Embryonic facial prominence (tissue), 1 donor: ENCODE data around the gene TSHR.
"Not testable (repeated sequence)": the region's sequence is repeated elsewhere in the genome, so short reads cannot be mapped to it uniquely, and the experiment has no call there.

Experiments used
- DNase-seq: peaks from one replicate; pipeline ENCODE4 v3.0.0-alpha.2; 2016; ENCODE audit errors: extremely low spot score

The TSHR gene

GRCh38 chr14:81068176-81068782 lies 112.9 kb downstream of the TSHR start:
- no peak for DNase-seq

GRCh38 chr14:81070511-81070910 lies 115.1 kb downstream of the TSHR start:
- no peak for DNase-seq

- DNase-seq = no peak
Observed at GRCh38 chr14:81085596-81085995, 130.2 kb downstream of the TSHR start.

- DNase-seq = no peak
Observed at GRCh38 chr14:81087230-81087629, 131.8 kb downstream of the TSHR start.

GRCh38 chr14:81091139-81091538 lies 135.7 kb downstream of the TSHR start:
- no peak for DNase-seq

- DNase-seq = no peak
Observed at GRCh38 chr14:81091660-81092059, 136.2 kb downstream of the TSHR start.

GRCh38 chr14:81093651-81094050 lies 138.2 kb downstream of the TSHR start:
- DNase-seq = no peak

- DNase-seq = no peak
Observed at GRCh38 chr14:81095539-81095938, 140.1 kb downstream of the TSHR start.

- DNase-seq = no peak
Observed at GRCh38 chr14:81096656-81097055, 141.2 kb downstream of the TSHR start.

GRCh38 chr14:81102217-81102616 lies 146.8 kb downstream of the TSHR start:
- DNase-seq = no peak

GRCh38 chr14:81103443-81103842 lies 148.0 kb downstream of the TSHR start:
- DNase-seq = no peak

GRCh38 chr14:81105378-81105777 lies 150.0 kb downstream of the TSHR start:
- DNase-seq = no peak

- DNase-seq = no peak
Observed at GRCh38 chr14:81105961-81106360, 150.5 kb downstream of the TSHR start.

GRCh38 chr14:81110186-81110585 lies 154.8 kb downstream of the TSHR start:
- no peak for DNase-seq

GRCh38 chr14:81113176-81113575 lies 157.8 kb downstream of the TSHR start:
- no peak for DNase-seq

GRCh38 chr14:81113945-81114820 lies 158.8 kb downstream of the TSHR start:
- DNase-seq = not testable (repeated sequence)

GRCh38 chr14:81120501-81120900 lies 165.1 kb downstream of the TSHR start:
- no peak for DNase-seq

GRCh38 chr14:81122326-81122725 lies 166.9 kb downstream of the TSHR start:
- DNase-seq = no peak

GRCh38 chr14:81123811-81124210 lies 168.4 kb downstream of the TSHR start:
- DNase-seq = no peak

GRCh38 chr14:81125536-81125935 lies 170.1 kb downstream of the TSHR start:
- no peak for DNase-seq

- no peak for DNase-seq
Observed at GRCh38 chr14:81127785-81128184, 172.4 kb downstream of the TSHR start.

GRCh38 chr14:81129242-81129641 lies 173.8 kb downstream of the TSHR start:
- no peak for DNase-seq

- no peak for DNase-seq
Observed at GRCh38 chr14:81132468-81132867, 177.0 kb downstream of the TSHR start.
